MCF 10A (cell line): Measurements from ENCODE around the gene SCN9A. TPM values are rescaled to one million over a fixed set of nuclear protein-coding genes. Genes with fewer than 3 reads are reported as not detected.

Experiments
- BruUV-seq: library from RNA; stranded (reverse); fragments of 400-500 nt; replicated peaks from 2 replicates; lab custom pipeline; 2021; lab: Mats Ljungman, UMichigan
- CTCF ChIA-PET: fragments of 300-600 bp; sonication (Branson Sonifier 250); formaldehyde crosslinking; extraction: SDS; loops from one replicate; lab custom pipeline; 2021; ENCODE audit warnings: antibody characterized with exemption, inconsistent platforms; lab: Yijun Ruan, JAX
- POLR2A ChIA-PET: fragments of 300-600, 350-650 bp; sonication (Branson Sonifier 250); formaldehyde crosslinking; extraction: SDS; loops from one replicate; lab custom pipeline; 2020; ENCODE audit warnings: antibody characterized with exemption, inconsistent platforms; lab: Yijun Ruan, JAX
- DNase-seq: peaks from one replicate; pipeline ENCODE4 v3.0.0-alpha.2; 2018; ENCODE audit not compliant: unreplicated experiment
- H3K27ac Mint-ChIP-seq: one replicate; pipeline ENCODE4 v1.8.0; 2022; ENCODE audit warnings: mild to moderate bottlenecking, low read depth, mixed read lengths; ENCODE audit not compliant: unreplicated experiment
- H3K27me3 Mint-ChIP-seq: one replicate; pipeline ENCODE4 v1.8.0; 2022; ENCODE audit warnings: mixed read lengths; ENCODE audit not compliant: insufficient read depth, unreplicated experiment
- H3K36me3 Mint-ChIP-seq: one replicate; pipeline ENCODE4 v1.8.0; 2022; ENCODE audit warnings: mild to moderate bottlenecking, moderate library complexity, mixed read lengths; ENCODE audit not compliant: insufficient read depth, unreplicated experiment
- H3K4me1 Mint-ChIP-seq: one replicate; pipeline ENCODE4 v1.8.0; 2022; ENCODE audit warnings: mixed read lengths; ENCODE audit not compliant: insufficient read depth, unreplicated experiment
- H3K4me3 Mint-ChIP-seq: one replicate; pipeline ENCODE4 v1.8.0; 2022; ENCODE audit warnings: mild to moderate bottlenecking, moderate library complexity, mixed read lengths; ENCODE audit not compliant: unreplicated experiment
- H3K9me3 Mint-ChIP-seq: one replicate; pipeline ENCODE4 v1.8.0; 2022; ENCODE audit warnings: mixed read lengths; ENCODE audit not compliant: unreplicated experiment
- intact Hi-C: fragments of 100-400 bp; cut with micrococcal nuclease; formaldehyde crosslinking; loops from 2 replicates; pipeline ENCODE4 v1.14.1; 2022
- total RNA-seq: library from RNA; stranded (reverse); gene quantifications from 2 replicates; pipeline ENCODE4 v1.2.3, GENCODE V29; 2022
- TF ChIP-seq, protein P1 (sequence below): fragments of 200-600 bp; IDR thresholded peaks from one replicate; pipeline ENCODE4 v1.8.0; 2022; ENCODE audit warnings: antibody characterized with exemption, mild to moderate bottlenecking; ENCODE audit not compliant: unreplicated experiment

The SCN9A gene
- total RNA-seq, 1 experiment from 2014 or later, result 1.3 TPM

DNA sequence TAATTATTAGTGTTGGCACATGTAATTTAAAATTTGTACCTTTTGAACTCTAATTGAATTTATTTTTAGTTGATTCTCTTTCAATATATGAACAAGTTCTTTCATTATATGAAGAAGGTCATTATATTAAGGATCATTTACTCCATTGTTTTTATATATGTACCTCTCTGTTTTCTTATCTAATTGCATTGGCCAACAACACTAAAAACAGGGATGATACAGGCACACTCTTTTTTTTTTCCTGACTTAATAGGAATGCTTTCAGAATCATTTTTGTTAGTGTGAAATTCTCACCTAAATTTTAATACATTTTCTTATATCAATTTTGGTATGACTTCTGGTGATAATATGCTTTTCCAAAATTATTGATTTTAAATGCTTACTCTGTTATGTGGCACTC, 173.0 kb downstream of the SCN9A start:
- TF ChIP-seq, protein P1, sequence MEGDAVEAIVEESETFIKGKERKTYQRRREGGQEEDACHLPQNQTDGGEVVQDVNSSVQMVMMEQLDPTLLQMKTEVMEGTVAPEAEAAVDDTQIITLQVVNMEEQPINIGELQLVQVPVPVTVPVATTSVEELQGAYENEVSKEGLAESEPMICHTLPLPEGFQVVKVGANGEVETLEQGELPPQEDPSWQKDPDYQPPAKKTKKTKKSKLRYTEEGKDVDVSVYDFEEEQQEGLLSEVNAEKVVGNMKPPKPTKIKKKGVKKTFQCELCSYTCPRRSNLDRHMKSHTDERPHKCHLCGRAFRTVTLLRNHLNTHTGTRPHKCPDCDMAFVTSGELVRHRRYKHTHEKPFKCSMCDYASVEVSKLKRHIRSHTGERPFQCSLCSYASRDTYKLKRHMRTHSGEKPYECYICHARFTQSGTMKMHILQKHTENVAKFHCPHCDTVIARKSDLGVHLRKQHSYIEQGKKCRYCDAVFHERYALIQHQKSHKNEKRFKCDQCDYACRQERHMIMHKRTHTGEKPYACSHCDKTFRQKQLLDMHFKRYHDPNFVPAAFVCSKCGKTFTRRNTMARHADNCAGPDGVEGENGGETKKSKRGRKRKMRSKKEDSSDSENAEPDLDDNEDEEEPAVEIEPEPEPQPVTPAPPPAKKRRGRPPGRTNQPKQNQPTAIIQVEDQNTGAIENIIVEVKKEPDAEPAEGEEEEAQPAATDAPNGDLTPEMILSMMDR, result no peak
- ChIA-PET POLR2A (no interaction called here), CTCF (interaction anchor here (1.2 kb wide), 1 partner anchor 22 kb away, joined by 3 read pairs; no protein-coding TSS in a partner anchor)
- Mint-ChIP-seq H3K27ac (no peak overlapping the region), H3K27me3 (no peaks in the 10 kb centered on the region), H3K36me3 (no peaks in the 10 kb centered on the region), H3K4me3 (no peak overlapping the region), H3K9me3 (no peaks in the 10 kb centered on the region), H3K4me1 (no peaks in the 10 kb centered on the region)
- BruUV-seq, result no TSS peak
- intact Hi-C loops, result no loop called here
- DNase-seq, result no peak

DNA sequence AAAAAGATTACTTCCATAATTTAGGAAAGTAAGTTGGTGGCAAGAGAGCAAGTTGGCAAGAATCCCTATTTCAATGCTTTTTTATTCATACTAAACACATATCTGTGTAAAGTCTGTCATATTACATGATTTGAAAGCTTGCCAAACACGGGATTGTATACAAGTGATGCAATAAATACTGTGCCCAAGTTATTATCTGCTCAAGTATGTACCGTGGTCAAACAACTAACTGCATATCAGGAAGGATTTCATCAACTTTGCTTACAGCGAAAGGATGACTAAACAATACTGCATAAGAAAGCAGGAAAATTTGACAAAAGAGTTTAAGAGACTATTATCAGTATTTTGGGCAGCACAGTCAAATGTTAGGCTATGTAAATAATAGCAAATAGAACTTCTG, 178.3 kb downstream of the SCN9A start:
- TF ChIP-seq, protein P1, result no peak
- Mint-ChIP-seq H3K9me3 (no peaks in the 10 kb centered on the region), H3K4me1 (no peaks in the 10 kb centered on the region), H3K4me3 (no peak overlapping the region), H3K27me3 (no peaks in the 10 kb centered on the region), H3K27ac (no peak overlapping the region), H3K36me3 (no peaks in the 10 kb centered on the region)
- intact Hi-C loops, result no loop called here
- ChIA-PET CTCF (interaction anchor here (0.7 kb wide), 1 partner anchor 16 kb away, joined by 4 read pairs; no protein-coding TSS in a partner anchor), POLR2A (interaction anchor here (0.5 to 0.6 kb wide), 2 partner anchors 13 to 1491 kb away, joined by 4 read pairs; no protein-coding TSS in a partner anchor)
- DNase-seq, result peak; percentile 22
- no TSS peak for BruUV-seq

GRCh38 chr2:166193407-166193806, 182.3 kb downstream of the SCN9A start:
- no peaks in the 10 kb centered on the region for H3K36me3 Mint-ChIP-seq
- intact Hi-C loops, result no loop called here
- TF ChIP-seq, protein P1, result no peak
- ChIA-PET CTCF (interaction anchor here (0.8 to 3.1 kb wide), 3 partner anchors 11 to 240 kb away, joined by 3 to 32 read pairs (median 3); partner anchors contain the start of gene TTC21B), POLR2A (interaction anchor here (1.1 kb wide), 1 partner anchor 9 kb away, joined by 3 read pairs; no protein-coding TSS in a partner anchor)
- no peak overlapping the region for H3K27ac Mint-ChIP-seq
- no peaks in the 10 kb centered on the region for H3K4me1 Mint-ChIP-seq
- no TSS peak for BruUV-seq
- no peaks in the 10 kb centered on the region for H3K27me3 Mint-ChIP-seq
- DNase-seq, result no peak
- no peak overlapping the region for H3K4me3 Mint-ChIP-seq
- no peaks in the 10 kb centered on the region for H3K9me3 Mint-ChIP-seq

DNA sequence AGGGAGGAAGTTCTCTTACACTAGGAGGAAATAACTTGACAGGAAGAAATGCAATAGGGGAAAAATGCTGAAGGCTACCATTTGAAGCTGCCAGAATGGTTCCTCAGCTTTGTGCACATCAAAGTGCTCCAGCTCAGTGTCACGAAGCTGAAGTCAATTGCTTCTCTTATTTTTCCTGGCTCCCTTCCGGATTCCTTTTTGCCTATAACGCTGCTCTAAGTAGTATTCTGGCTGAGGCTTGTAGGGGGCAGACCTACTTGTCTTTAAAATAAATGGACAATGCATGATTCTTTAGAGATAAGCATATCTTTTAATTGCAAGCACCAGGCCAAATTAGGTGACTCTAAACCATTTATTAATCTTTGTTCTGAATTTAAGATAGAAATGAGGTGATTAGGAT, 187.7 kb downstream of the SCN9A start:
- no peaks in the 10 kb centered on the region for H3K27me3 Mint-ChIP-seq
- ChIA-PET POLR2A (no interaction called here), CTCF (interaction anchor here (1.9 kb wide), 1 partner anchor 197 kb away, joined by 4 read pairs; no protein-coding TSS in a partner anchor)
- no peak overlapping the region for H3K4me3 Mint-ChIP-seq
- intact Hi-C loops, result no loop called here
- H3K27ac Mint-ChIP-seq, result no peak overlapping the region
- TF ChIP-seq, protein P1, result no peak
- peaks cover 17% of the 10 kb centered on the region for H3K4me1 Mint-ChIP-seq
- DNase-seq, result no peak
- BruUV-seq, result no TSS peak
- H3K9me3 Mint-ChIP-seq, result no peaks in the 10 kb centered on the region
- H3K36me3 Mint-ChIP-seq, result no peaks in the 10 kb centered on the region
